SH-SY5Y (cell line): ENCODE results near the gene RTN4IP1.

Experiments
- GATA2 ChIP-seq: IDR thresholded peaks from 2 replicates; pipeline ENCODE4 v1.6.1; 2011; ENCODE audit warnings: mild to moderate bottlenecking, low read depth, low read length
- GATA3 ChIP-seq: IDR thresholded peaks from 2 replicates; pipeline ENCODE4 v1.6.1; 2011; ENCODE audit warnings: low read depth, mild to moderate bottlenecking, low read length, moderate library complexity

DNA sequence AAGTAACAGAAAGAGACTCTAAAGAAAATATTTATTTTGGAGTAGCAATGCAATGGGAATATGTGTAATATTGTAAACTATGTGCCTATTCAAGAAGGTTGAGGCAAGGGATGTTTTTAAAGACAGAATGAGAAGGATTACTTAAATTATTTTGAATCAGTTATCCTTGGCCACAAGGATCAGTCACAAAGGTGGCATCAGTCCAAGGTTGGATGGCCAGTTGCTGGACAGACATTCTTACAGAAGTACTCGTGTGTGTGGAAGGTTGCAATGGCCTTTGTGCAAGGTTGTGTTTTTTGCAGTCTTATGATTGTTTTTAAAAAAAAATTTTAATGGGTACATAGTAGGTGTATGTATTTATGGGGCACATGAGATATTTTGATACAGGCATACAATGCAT, 2.0 kb upstream of the RTN4IP1 start:
- TF ChIP-seq GATA2 = no peak
- TF ChIP-seq GATA3 = no peak
